ENCODE results near the gene PLA2G4F. TPM values are rescaled to one million over a fixed set of nuclear protein-coding genes. Genes with fewer than 3 reads are reported as not detected.

PLA2G4F gene
- total RNA-seq, 1 donor from 2014 or later, result 1.6 TPM

DNA sequence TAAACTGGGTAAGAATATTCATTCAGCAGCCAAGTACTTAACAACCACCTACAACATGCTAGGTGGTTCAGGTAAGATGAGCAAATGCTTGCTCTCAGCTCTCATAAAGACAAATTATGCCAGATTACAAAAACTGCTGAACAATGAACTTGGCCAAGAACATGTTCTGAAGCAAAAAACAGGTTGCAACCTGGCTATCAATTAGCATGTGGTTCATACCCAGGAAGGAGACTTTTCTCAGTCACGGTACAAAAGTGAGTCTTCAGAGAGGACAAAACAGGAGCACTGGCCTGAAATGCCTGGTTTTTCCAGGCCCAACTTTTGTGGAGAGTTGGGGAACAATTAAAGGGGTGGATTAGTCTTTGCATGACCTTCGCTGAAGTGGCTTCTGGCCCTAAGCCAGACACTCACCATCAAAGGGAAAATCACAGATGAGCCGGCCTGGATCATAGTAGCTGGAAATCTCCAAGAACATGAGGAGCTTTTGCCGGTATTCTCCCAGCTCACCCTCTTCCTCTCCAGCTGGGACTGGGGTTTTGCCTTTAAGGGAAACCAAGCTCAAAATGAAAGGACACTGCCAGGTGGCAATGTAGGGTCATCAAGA is 7.6 kb upstream of the PLA2G4F start:
- TF ChIP-seq, protein P1, sequence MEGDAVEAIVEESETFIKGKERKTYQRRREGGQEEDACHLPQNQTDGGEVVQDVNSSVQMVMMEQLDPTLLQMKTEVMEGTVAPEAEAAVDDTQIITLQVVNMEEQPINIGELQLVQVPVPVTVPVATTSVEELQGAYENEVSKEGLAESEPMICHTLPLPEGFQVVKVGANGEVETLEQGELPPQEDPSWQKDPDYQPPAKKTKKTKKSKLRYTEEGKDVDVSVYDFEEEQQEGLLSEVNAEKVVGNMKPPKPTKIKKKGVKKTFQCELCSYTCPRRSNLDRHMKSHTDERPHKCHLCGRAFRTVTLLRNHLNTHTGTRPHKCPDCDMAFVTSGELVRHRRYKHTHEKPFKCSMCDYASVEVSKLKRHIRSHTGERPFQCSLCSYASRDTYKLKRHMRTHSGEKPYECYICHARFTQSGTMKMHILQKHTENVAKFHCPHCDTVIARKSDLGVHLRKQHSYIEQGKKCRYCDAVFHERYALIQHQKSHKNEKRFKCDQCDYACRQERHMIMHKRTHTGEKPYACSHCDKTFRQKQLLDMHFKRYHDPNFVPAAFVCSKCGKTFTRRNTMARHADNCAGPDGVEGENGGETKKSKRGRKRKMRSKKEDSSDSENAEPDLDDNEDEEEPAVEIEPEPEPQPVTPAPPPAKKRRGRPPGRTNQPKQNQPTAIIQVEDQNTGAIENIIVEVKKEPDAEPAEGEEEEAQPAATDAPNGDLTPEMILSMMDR (IDR thresholded peaks at IDR 0.05; ENCODE audit: insufficient read depth, low read length, severe bottlenecking), result no peak
- FAIRE-seq, result peak; percentile 81
- Histone ChIP-seq H3K4me3 (ENCODE audit: low read depth, low read length) (no peak overlapping the region), H3K27me3 (ENCODE audit: control insufficient read depth, insufficient read depth, low read length) (no peaks in the 10 kb centered on the region), H3K36me3 (ENCODE audit: control insufficient read depth, insufficient read depth, low read length) (peaks cover 38% of the 10 kb centered on the region)
- DNase-seq (ENCODE audit: low read depth), result peak; percentile 50

DNA sequence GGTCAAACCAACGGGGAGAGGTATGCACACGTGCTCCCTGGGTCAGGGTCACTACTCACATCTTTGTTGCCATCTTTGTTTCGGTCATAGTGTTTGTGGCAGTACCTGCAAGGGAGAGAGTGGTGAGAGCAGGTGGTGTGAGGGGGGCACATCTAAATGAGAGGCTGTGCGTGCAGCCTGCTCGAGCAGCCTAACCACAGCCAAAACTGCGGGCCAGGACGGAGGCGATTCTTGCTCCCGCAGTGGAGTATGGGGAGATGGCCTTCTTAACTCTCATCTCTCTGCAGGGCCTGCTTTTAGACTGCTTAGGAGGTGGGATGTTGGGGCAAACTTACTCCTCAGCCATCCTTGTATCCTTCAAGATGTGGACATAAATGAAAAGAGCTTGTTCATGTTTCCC is 6.9 kb upstream of the PLA2G4F start:
- TF ChIP-seq, protein P1 (IDR thresholded peaks at IDR 0.05; ENCODE audit: insufficient read depth, low read length, severe bottlenecking), result no peak
- Histone ChIP-seq H3K27me3 (ENCODE audit: control insufficient read depth, insufficient read depth, low read length) (no peaks in the 10 kb centered on the region), H3K36me3 (ENCODE audit: control insufficient read depth, insufficient read depth, low read length) (peaks cover 37% of the 10 kb centered on the region), H3K4me3 (ENCODE audit: low read depth, low read length) (no peak overlapping the region)
- FAIRE-seq, result no peak
- DNase-seq (ENCODE audit: low read depth), result no peak

DNA sequence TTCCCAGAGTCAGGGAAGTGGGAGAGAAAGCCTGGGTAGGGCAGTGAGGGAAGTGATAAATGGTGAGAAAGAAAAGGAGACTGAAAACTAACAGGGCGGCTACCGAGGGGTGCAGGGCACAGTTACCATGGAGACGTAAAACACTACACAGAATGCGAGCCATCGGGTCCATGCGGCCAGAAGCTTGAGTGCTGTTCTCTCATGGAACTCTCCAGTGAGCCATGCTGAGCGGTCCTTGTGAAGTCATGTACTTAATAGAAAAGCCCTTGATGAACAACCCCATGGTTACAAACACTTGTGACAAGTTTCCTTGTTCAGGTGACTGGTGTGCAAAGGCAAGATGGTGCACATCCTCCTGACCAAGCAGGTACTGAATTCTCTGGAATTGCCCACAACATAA is 3.7 kb upstream of the PLA2G4F start:
- no peak overlapping the region for H3K4me3 ChIP-seq (ENCODE audit: low read depth, low read length)
- DNase-seq (ENCODE audit: low read depth) (no peak), FAIRE-seq (peak; percentile 28)
- TF ChIP-seq, protein P1 (IDR thresholded peaks at IDR 0.05; ENCODE audit: insufficient read depth, low read length, severe bottlenecking), result no peak
- H3K27me3 ChIP-seq (ENCODE audit: control insufficient read depth, insufficient read depth, low read length), result no peaks in the 10 kb centered on the region
- H3K36me3 ChIP-seq (ENCODE audit: control insufficient read depth, insufficient read depth, low read length), result peaks cover 24% of the 10 kb centered on the region

DNA sequence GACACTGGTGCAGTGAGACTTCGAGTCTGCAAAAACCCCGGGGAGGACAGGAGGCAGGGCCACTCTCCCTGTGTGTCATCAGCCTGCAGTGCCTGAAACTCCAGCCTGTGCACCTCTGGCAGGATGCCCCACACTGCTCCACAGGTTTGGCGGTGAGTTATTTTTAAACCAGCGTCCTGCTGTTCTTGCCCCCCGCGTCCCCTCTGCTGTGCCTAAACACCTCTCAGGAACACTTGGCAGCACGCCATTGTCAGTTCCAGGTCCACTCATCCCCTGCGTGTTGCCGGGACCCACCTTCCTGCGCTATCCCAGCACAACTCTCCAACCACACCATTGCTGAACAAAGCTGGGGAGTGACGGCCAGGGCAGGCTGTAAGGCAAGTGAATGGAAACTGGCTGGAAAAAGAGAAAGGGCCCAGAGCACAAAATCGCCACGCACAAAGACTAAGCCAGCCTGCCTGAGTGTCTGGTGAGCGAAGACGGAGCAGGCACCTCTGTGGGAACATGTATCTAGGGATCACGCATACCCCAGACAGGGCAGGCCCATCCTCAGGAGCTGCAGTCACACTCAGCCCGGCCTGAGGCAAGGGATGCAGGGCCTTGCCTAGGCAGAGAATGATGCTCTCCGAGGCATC is 3.1 kb upstream of the PLA2G4F start:
- Histone ChIP-seq H3K36me3 (ENCODE audit: control insufficient read depth, insufficient read depth, low read length) (peaks cover 20% of the 10 kb centered on the region), H3K4me3 (ENCODE audit: low read depth, low read length) (no peak overlapping the region), H3K27me3 (ENCODE audit: control insufficient read depth, insufficient read depth, low read length) (no peaks in the 10 kb centered on the region)
- FAIRE-seq (no peak), DNase-seq (ENCODE audit: low read depth) (no peak)
- TF ChIP-seq, protein P1 (IDR thresholded peaks at IDR 0.05; ENCODE audit: insufficient read depth, low read length, severe bottlenecking), result no peak

DNA sequence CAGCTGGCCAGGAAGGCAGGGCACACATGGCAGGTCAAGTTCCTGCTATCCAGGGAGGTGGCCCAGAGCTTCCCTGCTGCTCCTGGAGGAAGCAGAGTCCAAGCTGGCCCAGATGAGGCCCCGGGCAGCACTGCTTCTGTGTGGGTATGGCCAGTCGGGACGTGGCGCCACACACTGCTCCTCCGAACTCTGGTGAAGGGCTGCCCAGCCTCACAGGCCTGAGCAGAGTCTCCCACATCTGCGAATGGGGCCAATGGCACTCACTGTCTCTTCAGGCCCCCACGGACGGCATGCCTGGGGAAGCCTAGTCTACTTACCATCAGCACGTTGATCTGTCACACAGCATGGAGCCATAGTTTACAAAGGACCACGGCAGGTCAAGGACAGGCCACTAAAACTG is 2.5 kb upstream of the PLA2G4F start:
- FAIRE-seq, result no peak
- Histone ChIP-seq H3K27me3 (ENCODE audit: control insufficient read depth, insufficient read depth, low read length) (no peaks in the 10 kb centered on the region), H3K4me3 (ENCODE audit: low read depth, low read length) (no peak overlapping the region), H3K36me3 (ENCODE audit: control insufficient read depth, insufficient read depth, low read length) (peaks cover 17% of the 10 kb centered on the region)
- no peak for DNase-seq (ENCODE audit: low read depth)
- TF ChIP-seq, protein P1 (IDR thresholded peaks at IDR 0.05; ENCODE audit: insufficient read depth, low read length, severe bottlenecking), result no peak

Measured in bronchial epithelial cell (primary cell).